NAMALWA (cell line): ENCODE measurements around the gene VPS50.
A peak's percentile ranks its signal among the peaks of the same experiment; 100 is the strongest.

Source experiments
- DNase-seq: peaks from one replicate; pipeline ENCODE4 v3.0.0-alpha.2; 2015; ENCODE audit warnings: low spot score

VPS50 gene

GRCh38 chr7:93231799-93232672, at the start of gene VPS50:
VPS50 (plus strand) TSS chr7:93232366; CDS start chr7:93232468, 102 bp downstream.
- peak; percentile 99 for DNase-seq

DNA sequence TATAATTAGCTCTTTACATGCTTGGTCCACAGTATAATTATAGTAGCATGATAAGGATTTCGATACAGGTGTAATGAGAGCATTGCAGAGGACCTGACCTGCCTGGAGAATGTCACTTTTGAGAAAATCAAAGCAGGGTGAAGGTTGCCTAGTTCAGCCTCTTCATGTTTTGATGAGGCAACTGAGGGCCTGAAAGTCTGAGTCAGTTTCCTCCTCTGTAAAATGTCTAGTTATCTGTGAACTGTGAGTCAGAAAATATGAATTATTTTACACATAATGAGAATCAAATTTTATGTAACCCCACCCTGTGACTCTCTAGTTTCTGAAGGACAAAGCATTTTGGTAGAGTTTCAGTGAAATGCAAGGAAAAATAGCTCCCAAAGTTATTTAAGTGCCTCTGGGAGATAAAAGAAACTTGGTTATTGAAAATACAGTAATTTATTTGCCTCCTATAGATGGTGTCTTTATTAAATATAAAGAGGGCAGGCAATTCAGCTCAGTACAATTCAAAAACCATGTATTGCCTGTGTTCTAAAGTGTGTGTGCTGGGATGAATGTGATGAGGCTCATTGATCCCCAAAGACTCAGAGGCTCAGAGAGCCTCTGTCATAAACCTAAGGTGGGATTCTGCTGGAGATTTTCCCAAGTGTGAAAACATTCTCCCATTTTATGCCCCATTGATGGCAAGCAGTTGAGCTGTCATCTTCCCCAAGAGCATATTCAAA, 46.7 kb upstream of the VPS50 start:
- no peak for DNase-seq

GRCh38 chr7:93188870-93189634, 43.1 kb upstream of the VPS50 start:
- DNase-seq: no peak

GRCh38 chr7:93194386-93194785, 37.8 kb upstream of the VPS50 start:
- no peak for DNase-seq

DNA sequence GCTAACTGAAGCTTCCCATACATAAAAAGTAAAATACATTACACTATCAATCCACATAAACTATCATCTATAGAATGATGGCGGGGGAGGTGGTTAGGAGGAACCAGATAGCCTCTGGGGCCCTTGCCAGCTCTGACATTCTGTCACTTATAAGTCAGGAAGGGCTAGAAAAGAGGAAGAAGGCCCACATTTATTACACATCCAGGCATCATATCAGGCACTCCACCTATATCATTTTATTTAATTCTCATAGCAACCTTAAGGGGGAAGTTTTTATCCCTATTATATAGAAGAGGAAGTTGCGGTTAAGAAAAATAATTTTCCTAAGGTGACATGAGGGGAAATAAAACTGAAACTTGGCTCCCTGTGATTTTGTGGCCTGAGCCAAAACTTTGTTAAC, 35.8 kb upstream of the VPS50 start:
- no peak for DNase-seq

DNA sequence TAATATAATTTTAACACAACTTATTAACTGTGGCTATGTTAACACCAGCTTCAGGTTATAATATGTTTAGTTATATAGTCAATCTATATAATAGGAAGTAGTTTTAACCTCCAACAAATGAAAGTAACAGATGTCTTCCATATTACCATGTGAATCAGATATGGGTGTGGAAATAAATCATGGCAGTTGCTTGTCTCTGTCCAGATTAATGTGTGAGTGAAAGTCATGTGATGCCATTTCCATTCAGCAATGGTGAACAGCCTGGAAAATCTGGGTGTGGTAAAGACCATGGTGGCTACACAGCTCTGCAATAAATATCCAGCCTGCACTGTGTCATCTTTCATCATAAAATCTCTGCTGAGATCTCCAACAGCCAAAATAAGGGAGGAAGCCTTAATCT, 33.7 kb upstream of the VPS50 start:
- no peak for DNase-seq

- DNase-seq: no peak
These were observed 29.4 kb upstream of the VPS50 start for GRCh38 chr7:93202594-93203250.

DNA sequence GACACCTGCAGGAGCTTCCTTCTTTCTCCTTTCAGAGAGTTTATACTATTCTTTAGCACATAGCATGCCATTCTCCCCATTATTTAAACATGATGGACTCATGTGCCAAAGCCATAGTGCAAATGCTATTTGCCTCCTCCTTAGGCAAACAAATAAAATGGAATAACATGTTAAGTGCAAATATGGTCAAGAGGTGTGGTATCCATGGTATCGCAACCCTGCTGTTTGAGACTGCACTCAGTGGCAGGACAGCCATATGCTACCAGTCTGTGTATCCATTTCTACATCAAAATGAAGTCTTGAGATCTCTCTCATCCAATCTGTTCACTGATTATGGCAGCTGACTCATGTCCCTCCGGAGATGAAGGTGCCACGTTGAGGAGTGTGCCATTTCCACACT, 28.7 kb upstream of the VPS50 start:
- DNase-seq: no peak

GRCh38 chr7:93205046-93205445, 27.1 kb upstream of the VPS50 start:
- DNase-seq: no peak

DNA sequence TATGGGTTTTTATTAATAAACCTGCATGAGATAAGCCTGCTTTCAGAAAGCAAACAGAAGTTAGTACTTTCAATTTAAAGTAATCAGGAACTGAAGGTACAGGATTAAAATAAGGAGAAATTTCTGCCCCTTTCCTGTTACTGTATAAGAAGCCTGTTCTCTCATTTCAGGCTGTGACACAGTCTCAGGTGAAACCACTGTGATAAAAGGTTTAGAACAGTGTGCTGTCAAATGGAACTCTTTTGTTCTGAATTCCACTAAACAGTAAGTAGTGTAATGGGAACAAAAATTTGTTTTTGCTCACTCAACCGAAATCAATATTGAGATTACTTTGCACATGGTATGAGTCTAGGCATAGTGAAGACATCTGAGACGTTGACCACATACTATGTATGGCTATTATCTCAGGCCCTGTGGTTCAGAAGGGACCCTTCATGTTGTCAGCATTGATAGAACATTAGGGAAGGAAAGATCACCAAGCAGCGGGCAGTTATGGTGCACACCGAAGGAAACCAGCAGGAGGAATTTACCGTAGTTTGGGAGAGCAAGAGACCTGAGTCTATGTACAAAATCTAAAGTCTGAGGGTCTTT, 20.8 kb upstream of the VPS50 start:
- no peak for DNase-seq

GRCh38 chr7:93212881-93213280, 19.3 kb upstream of the VPS50 start:
- no peak for DNase-seq

GRCh38 chr7:93218997-93219827, 13.0 kb upstream of the VPS50 start:
- no peak for DNase-seq

DNA sequence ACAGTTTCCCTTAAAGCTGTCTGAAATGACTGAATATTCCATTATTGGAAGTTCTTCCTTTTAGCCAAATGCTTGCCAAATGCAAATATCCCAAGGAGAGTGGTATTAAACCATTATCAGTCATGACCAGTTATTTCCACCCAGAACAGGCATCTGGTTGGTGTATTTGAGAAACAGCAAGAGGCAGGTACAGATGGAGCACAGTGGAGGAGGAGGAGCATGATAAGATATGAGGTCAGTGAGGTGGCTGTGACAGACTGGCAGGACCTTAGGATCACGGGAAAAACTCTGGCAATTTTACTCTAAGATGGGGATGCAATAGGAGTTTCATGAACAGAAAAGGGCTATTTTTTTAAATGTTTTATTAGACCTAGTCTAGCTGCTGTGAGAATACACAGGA, 12.3 kb upstream of the VPS50 start:
- no peak for DNase-seq

DNA sequence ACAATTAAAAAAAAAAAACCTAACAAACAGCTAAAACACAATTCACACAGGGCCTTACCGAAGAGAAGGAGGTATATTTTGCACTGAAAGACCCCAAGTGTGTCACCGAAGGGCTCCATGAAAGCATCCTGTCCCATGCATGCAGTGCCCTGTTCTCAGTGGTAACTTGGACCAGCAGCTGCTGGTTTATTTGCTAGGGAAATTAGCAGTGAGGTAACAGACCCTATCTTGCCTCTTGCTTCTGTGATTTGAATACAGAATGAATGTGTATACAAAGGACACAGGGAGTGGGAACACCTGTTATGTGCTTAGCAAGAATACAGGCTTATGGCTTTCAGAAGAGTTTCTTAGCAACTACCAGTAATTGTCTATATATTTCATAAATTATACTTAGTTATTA, 5.9 kb upstream of the VPS50 start, which contains the start of gene HEPACAM2:
Gene HEPACAM2, minus strand, starts transcription at position 160 of the 400 bp plus-strand sequence.
- DNase-seq: peak; percentile 56

GRCh38 chr7:93228302-93228701, 3.9 kb upstream of the VPS50 start:
- DNase-seq: peak; percentile 86

DNA sequence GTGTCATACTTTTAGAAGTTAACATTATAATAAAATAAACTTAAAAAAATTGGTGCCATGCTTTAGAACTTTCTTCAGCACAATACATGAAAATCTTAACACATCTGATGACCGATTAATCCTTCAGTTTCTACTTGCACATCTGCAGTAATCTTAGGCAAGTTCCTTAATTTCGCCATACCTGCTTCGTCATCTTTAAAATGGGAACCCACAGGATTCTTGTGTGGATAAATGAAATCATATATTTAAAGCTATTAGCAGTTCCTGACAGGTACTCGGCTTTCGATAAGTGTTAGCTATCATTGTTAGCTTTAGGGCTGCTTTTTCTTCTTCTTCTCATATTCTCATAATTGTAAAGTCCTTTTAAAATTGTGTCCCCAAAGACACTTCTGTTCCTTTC, 907 bp upstream of the VPS50 start:
- no peak for DNase-seq

GRCh38 chr7:93232673-93233018, 480 bp downstream of the VPS50 start:
- DNase-seq: no peak

- DNase-seq: no peak
These were observed 3.4 kb downstream of the VPS50 start for GRCh38 chr7:93235541-93235940.

GRCh38 chr7:93238131-93238530, 6.0 kb downstream of the VPS50 start:
- no peak for DNase-seq

DNA sequence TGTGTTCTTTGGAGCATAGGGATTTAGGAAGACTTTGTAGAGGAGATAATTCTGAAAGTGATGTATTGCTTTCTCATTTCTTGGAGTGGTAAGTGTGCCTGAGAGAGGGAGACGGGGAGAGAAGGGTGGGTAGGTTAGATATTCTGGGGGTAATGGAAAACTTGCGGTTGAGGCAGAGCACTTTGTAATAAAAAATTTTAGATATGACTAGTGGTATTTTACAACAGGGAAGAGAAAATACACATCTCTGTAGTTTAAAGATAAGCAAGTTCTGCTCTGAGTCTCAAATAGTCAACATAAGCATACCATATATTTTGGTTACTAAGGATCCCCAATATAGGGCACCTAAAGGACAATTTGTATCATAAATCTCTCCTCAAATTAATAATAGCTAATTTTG, 6.6 kb downstream of the VPS50 start:
- DNase-seq: no peak

DNA sequence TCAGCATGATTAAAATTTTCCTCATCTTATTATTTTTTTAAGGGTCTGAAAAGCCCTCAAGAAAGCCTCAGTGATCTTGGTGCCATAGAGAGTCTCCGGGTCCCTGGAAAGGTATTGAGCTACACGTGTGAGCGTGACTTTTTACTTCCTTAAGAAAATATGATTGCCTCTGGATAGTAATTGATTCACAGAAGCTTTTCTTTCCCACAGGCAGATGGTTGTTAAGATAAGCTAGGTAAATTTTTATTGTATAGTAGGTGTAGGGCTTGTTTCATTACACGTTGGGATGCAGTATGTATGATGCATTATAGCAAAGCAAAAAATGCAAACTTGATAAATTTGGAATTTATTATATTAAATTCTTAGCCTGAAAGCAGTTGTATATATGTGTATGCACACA, 7.7 kb downstream of the VPS50 start:
- DNase-seq: no peak
